K562 (cell line): ENCODE data around the gene ABHD16B. TPM values are rescaled to one million over a fixed set of nuclear protein-coding genes. Genes with fewer than 3 reads are reported as not detected.

Experiments used
- ATF7 ChIP-seq: fragments of 450-650 bp; IDR thresholded peaks from 2 replicates; pipeline ENCODE4 v1.7.1; 2014; ENCODE audit warnings: mild to moderate bottlenecking, moderate library complexity
- CBFA2T2 ChIP-seq: fragments of 450-650 bp; conservative IDR thresholded peaks from 2 replicates; pipeline ENCODE4 v1.6.1; 2017; ENCODE audit warnings: mild to moderate bottlenecking
- CCAR2 ChIP-seq: fragments of 200-400 bp; formaldehyde crosslinking; IDR thresholded peaks from 2 replicates; pipeline ENCODE4 v1.6.1; 2017; ENCODE audit warnings: mild to moderate bottlenecking, low read depth, low read length
- EHMT2 ChIP-seq: fragments of 450-650 bp; IDR thresholded peaks from 2 replicates; pipeline ENCODE4 v1.6.1; 2018; ENCODE audit warnings: antibody characterized with exemption
- EZH2 ChIP-seq: IDR thresholded peaks from 2 replicates; pipeline ENCODE4 v1.6.1; 2012; ENCODE audit warnings: low read depth, mild to moderate bottlenecking, inconsistent platforms, low read length, borderline replicate concordance
- GTF2F1 ChIP-seq: IDR thresholded peaks from 2 replicates; pipeline ENCODE4 v1.6.1; 2011; ENCODE audit warnings: low read depth, low read length, improper control_type of control experiment
- HMG20B ChIP-seq: fragments of 250-450 bp; sonication (Bioruptor Pico); IDR thresholded peaks from 2 replicates; pipeline ENCODE4 v1.5.0; 2021; ENCODE audit warnings: mild to moderate bottlenecking
- L3MBTL2 ChIP-seq: fragments of 450-650 bp; IDR thresholded peaks from 2 replicates; pipeline ENCODE4 v1.6.1; 2016; ENCODE audit warnings: mild to moderate bottlenecking, moderate library complexity
- PHB ChIP-seq: fragments of 250-450 bp; sonication (Bioruptor Pico); IDR thresholded peaks from 2 replicates; pipeline ENCODE4 v1.5.0; 2021
- SIN3A ChIP-seq, 2 experiments: fragments of 150-350 bp in 1 of 2; IDR thresholded peaks; 2 replicates each; pipeline ENCODE4 v1.6.1; 2011 to 2016; ENCODE audit warnings: borderline replicate concordance in 2 of 2, low read depth in 2 of 2, low read length in 2 of 2, mild to moderate bottlenecking in 2 of 2, moderate library complexity in 2 of 2; ENCODE audit not compliant: control insufficient read depth in 1 of 2
- SIX5 ChIP-seq, 2 experiments: IDR thresholded peaks; 2 replicates each; pipeline ENCODE4 v1.6.1; 2011; ENCODE audit warnings: low read length in 2 of 2, borderline replicate concordance in 1 of 2, low read depth in 1 of 2, mild to moderate bottlenecking in 1 of 2, moderate library complexity in 1 of 2; ENCODE audit not compliant: insufficient read depth in 1 of 2
- SUPT5H ChIP-seq: fragments of 450-650 bp; IDR thresholded peaks from 2 replicates; pipeline ENCODE4 v1.6.1; 2016
- TCF7 ChIP-seq: sonication (generic); IDR thresholded peaks from 2 replicates; pipeline ENCODE4 v1.6.1; 2016; ENCODE audit warnings: antibody characterized with exemption, borderline replicate concordance
- ZBTB7A ChIP-seq: IDR thresholded peaks from 2 replicates; pipeline ENCODE4 v1.6.1; 2011; ENCODE audit warnings: low read depth, mild to moderate bottlenecking, low read length, moderate library complexity, borderline replicate concordance; ENCODE audit not compliant: control insufficient read depth
- ZEB2 ChIP-seq: fragments of 450-650 bp; IDR thresholded peaks from 2 replicates; pipeline ENCODE4 v1.6.1; 2016
- ZFP36 ChIP-seq: fragments of 150-350 bp; IDR thresholded peaks from 2 replicates; pipeline ENCODE4 v1.6.1; 2018; ENCODE audit warnings: low read length, low read depth; ENCODE audit not compliant: partially characterized antibody
- ZNF561 ChIP-seq: fragments of 450-650 bp; formaldehyde crosslinking; conservative IDR thresholded peaks from 2 replicates; pipeline ENCODE4 v1.4.0; 2020; ENCODE audit warnings: mild to moderate bottlenecking, moderate library complexity
- polyA plus RNA-seq, 8 experiments: library from polyadenylated mRNA; depleted of rRNA in 4 of 8; stranded (reverse) in 5 of 8; unstranded in 3 of 8; fragments of >200 nt; fragmentation: Nextera tagmentation in 2 of 8; fragmentation: Illumina TruSeq in 1 of 8; extraction: Ambion mirVana in 2 of 8; extraction: Trizol in 1 of 8; gene quantifications; 2 replicates each; pipeline versions ENCODE4 v1.2.1 to v1.2.3, GENCODE V29; 2011 to 2014; ENCODE audit warnings: inconsistent platforms in 1 of 8, missing spikeins in 1 of 8
- total RNA-seq, 7 experiments: library from RNA; depleted of rRNA in 6 of 7; stranded (reverse); fragments of >200 nt in 6 of 7; fragmentation: Illumina TruSeq in 2 of 7; extraction: Trizol in 2 of 7; gene quantifications; 2 replicates each; pipeline versions ENCODE4 v1.2.1 to v1.2.3, GENCODE V29; 2011 to 2021; ENCODE audit warnings: low replicate concordance in 1 of 7
- TF ChIP-seq, protein P1 (sequence below): sonication (generic); formaldehyde crosslinking; IDR thresholded peaks from 2 replicates; pipeline ENCODE4 v1.8.1; 2022; ENCODE audit warnings: missing genetic modification reagents
- TF ChIP-seq, protein P2 (sequence below): fragments of 250-450 bp; sonication (Bioruptor Pico); IDR thresholded peaks from 2 replicates; pipeline ENCODE4 v1.4.0; 2020; ENCODE audit warnings: borderline replicate concordance
- TF ChIP-seq, protein P3 (sequence below), 2 experiments: IDR thresholded peaks in 1 of 2; conservative IDR thresholded peaks in 1 of 2; 2 replicates each; pipeline ENCODE4 v1.6.1; 2016; ENCODE audit warnings: low read depth in 2 of 2, mild to moderate bottlenecking in 1 of 2, missing compliant biosample characterization in 1 of 2, missing genetic modification characterization in 1 of 2, moderate library complexity in 1 of 2
- TF ChIP-seq, protein P4 (sequence below): sonication (generic); formaldehyde crosslinking; IDR thresholded peaks from 2 replicates; pipeline ENCODE4 v1.8.1; 2022; ENCODE audit warnings: missing genetic modification reagents
- TF ChIP-seq, protein P5 (sequence below): fragments of 450-650 bp; formaldehyde crosslinking; conservative IDR thresholded peaks from 2 replicates; pipeline ENCODE4 v1.4.0; 2022; ENCODE audit warnings: mild to moderate bottlenecking, missing genetic modification characterization

ABHD16B gene
- total and polyA plus RNA-seq, 9 of the 15 experiments (the other 6 are each of a cell fraction or from before 2014, with no cell fraction given), result not detected

GRCh38 chr20:63846888-63847236 is 14.4 kb upstream of the ABHD16B start (continued):
- TF ChIP-seq, protein P1, sequence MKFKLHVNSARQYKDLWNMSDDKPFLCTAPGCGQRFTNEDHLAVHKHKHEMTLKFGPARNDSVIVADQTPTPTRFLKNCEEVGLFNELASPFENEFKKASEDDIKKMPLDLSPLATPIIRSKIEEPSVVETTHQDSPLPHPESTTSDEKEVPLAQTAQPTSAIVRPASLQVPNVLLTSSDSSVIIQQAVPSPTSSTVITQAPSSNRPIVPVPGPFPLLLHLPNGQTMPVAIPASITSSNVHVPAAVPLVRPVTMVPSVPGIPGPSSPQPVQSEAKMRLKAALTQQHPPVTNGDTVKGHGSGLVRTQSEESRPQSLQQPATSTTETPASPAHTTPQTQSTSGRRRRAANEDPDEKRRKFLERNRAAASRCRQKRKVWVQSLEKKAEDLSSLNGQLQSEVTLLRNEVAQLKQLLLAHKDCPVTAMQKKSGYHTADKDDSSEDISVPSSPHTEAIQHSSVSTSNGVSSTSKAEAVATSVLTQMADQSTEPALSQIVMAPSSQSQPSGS (CRISPR knock-in tag), result no peak
- no peak for TF ChIP-seq EZH2
- no peak for TF ChIP-seq SIX5 (IDR thresholded peaks at IDR 0.05; ENCODE audit: borderline replicate concordance in 1 of 2, insufficient read depth in 1 of 2, low read depth in 1 of 2, low read length in 2 of 2)
- no peak for TF ChIP-seq CBFA2T2
- TF ChIP-seq, protein P2, sequence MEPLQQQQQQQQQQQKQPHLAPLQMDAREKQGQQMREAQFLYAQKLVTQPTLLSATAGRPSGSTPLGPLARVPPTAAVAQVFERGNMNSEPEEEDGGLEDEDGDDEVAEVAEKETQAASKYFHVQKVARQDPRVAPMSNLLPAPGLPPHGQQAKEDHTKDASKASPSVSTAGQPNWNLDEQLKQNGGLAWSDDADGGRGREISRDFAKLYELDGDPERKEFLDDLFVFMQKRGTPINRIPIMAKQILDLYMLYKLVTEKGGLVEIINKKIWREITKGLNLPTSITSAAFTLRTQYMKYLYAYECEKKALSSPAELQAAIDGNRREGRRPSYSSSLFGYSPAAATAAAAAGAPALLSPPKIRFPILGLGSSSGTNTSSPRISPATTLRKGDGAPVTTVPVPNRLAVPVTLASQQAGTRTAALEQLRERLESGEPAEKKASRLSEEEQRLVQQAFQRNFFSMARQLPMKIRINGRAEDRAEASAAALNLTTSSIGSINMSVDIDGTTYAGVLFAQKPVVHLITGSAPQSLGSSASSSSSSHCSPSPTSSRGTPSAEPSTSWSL, result no peak
- TF ChIP-seq ATF7, result no peak
- TF ChIP-seq L3MBTL2, result no peak
- TF ChIP-seq ZBTB7A, result no peak
- no peak for TF ChIP-seq SIN3A (IDR thresholded peaks at IDR 0.05; ENCODE audit: borderline replicate concordance in 2 of 2, control insufficient read depth in 1 of 2, low read depth in 2 of 2, low read length in 2 of 2)
- TF ChIP-seq TCF7, result no peak
- TF ChIP-seq HMG20B (CRISPR knock-in tag), result no peak
- TF ChIP-seq, protein P3, sequence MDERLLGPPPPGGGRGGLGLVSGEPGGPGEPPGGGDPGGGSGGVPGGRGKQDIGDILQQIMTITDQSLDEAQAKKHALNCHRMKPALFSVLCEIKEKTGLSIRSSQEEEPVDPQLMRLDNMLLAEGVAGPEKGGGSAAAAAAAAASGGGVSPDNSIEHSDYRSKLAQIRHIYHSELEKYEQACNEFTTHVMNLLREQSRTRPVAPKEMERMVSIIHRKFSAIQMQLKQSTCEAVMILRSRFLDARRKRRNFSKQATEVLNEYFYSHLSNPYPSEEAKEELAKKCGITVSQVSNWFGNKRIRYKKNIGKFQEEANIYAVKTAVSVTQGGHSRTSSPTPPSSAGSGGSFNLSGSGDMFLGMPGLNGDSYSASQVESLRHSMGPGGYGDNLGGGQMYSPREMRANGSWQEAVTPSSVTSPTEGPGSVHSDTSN (CRISPR knock-in tag; IDR thresholded peaks at IDR 0.05; ENCODE audit: low read depth), result no peak
- TF ChIP-seq, protein P3 (tag; conservative IDR thresholded peaks at IDR 0.05; ENCODE audit: low read depth), result no peak
- TF ChIP-seq ZFP36, result no peak
- peak; percentile 81 for TF ChIP-seq EHMT2
- no peak for TF ChIP-seq GTF2F1
- no peak for TF ChIP-seq ZEB2
- TF ChIP-seq SUPT5H, result peak; percentile 32; the same call in 1 of the 2 replicates
- TF ChIP-seq, protein P4, sequence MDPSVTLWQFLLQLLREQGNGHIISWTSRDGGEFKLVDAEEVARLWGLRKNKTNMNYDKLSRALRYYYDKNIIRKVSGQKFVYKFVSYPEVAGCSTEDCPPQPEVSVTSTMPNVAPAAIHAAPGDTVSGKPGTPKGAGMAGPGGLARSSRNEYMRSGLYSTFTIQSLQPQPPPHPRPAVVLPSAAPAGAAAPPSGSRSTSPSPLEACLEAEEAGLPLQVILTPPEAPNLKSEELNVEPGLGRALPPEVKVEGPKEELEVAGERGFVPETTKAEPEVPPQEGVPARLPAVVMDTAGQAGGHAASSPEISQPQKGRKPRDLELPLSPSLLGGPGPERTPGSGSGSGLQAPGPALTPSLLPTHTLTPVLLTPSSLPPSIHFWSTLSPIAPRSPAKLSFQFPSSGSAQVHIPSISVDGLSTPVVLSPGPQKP (CRISPR knock-in tag), result no peak
- no peak for TF ChIP-seq CCAR2
- TF ChIP-seq ZNF561, result no peak
- TF ChIP-seq PHB (CRISPR knock-in tag), result no peak
- TF ChIP-seq, protein P5, sequence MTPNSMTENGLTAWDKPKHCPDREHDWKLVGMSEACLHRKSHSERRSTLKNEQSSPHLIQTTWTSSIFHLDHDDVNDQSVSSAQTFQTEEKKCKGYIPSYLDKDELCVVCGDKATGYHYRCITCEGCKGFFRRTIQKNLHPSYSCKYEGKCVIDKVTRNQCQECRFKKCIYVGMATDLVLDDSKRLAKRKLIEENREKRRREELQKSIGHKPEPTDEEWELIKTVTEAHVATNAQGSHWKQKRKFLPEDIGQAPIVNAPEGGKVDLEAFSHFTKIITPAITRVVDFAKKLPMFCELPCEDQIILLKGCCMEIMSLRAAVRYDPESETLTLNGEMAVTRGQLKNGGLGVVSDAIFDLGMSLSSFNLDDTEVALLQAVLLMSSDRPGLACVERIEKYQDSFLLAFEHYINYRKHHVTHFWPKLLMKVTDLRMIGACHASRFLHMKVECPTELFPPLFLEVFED (CRISPR knock-in tag), result peak; percentile 87; the same call in 1 of the 2 replicates
